ENCODE measurements around the gene POP5. TPM values are rescaled to one million over a fixed set of nuclear protein-coding genes. Genes with fewer than 3 reads are reported as not detected.
A peak's percentile ranks its signal among the peaks of the same experiment; 100 is the strongest.

The POP5 gene
- total RNA-seq, 1 experiment from 2014 or later, result 43.7 TPM

DNA sequence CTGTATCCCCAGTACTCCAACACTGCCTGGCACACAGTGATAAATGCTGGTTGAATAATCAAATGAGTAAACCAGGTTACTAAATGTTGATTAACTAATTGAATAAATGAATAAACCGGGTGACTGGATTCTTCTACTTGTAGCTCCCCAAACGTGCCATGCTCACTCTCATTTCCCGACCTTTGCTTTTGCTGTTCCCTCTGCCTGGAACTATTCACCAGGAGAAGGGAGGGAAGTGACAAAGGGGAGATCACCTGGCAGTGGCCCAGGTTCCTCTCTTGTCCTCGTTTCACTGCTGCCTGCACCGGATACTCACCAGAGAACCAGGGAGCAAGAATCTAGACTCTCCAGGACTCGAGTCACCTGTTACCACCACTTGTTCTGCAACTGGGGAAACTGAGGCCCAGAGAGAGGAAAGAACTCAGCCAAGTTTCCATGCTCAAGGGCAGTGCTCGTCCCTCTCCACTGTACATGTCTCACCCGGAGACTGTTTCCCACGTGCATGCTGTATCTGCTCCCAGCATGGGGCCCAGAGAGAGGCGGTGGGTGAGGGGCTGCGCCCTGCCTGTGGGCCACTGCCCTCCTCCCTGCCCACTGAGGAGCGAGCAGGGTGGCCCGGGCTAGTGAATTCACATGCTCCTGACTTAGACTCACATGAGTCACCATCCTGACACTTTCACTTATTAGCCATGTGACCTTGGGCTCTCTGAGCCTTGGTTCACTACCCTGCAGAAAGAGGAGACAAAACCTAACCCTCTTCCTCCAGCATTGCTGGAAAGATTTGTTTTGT, 17.7 kb upstream of the POP5 start:
- H3K27me3 ChIP-seq (ENCODE audit: control insufficient read depth, insufficient read depth, low read length), result no peaks in the 10 kb centered on the region
- H3K4me3 ChIP-seq (ENCODE audit: low read depth in 2 of 2, low read length in 2 of 2), result peak overlapping the region in 1 of 2 experiments; percentile 12; a peak in 2 of 4 replicates
- in situ Hi-C loops (cut with HindIII; ENCODE audit: low pct_unique_long_range_greater_than_20kb, low sequenced_read_pairs), result no loop called here
- no peak for TF ChIP-seq POLR2AphosphoS5 (IDR thresholded peaks at IDR 0.05; ENCODE audit: low read depth, low read length)
- no peak for TF ChIP-seq CTCF (IDR thresholded peaks at IDR 0.05)
- no peak for TF ChIP-seq TCF7L2 (IDR thresholded peaks at IDR 0.05; ENCODE audit: low read depth, low read length)
- TF ChIP-seq, protein P1, sequence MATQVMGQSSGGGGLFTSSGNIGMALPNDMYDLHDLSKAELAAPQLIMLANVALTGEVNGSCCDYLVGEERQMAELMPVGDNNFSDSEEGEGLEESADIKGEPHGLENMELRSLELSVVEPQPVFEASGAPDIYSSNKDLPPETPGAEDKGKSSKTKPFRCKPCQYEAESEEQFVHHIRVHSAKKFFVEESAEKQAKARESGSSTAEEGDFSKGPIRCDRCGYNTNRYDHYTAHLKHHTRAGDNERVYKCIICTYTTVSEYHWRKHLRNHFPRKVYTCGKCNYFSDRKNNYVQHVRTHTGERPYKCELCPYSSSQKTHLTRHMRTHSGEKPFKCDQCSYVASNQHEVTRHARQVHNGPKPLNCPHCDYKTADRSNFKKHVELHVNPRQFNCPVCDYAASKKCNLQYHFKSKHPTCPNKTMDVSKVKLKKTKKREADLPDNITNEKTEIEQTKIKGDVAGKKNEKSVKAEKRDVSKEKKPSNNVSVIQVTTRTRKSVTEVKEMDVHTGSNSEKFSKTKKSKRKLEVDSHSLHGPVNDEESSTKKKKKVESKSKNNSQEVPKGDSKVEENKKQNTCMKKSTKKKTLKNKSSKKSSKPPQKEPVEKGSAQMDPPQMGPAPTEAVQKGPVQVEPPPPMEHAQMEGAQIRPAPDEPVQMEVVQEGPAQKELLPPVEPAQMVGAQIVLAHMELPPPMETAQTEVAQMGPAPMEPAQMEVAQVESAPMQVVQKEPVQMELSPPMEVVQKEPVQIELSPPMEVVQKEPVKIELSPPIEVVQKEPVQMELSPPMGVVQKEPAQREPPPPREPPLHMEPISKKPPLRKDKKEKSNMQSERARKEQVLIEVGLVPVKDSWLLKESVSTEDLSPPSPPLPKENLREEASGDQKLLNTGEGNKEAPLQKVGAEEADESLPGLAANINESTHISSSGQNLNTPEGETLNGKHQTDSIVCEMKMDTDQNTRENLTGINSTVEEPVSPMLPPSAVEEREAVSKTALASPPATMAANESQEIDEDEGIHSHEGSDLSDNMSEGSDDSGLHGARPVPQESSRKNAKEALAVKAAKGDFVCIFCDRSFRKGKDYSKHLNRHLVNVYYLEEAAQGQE (IDR thresholded peaks at IDR 0.05; ENCODE audit: insufficient read depth in 1 of 2, low read depth in 2 of 2, low read length in 1 of 2), result no peak
- TF ChIP-seq SIN3A (IDR thresholded peaks at IDR 0.05; ENCODE audit: borderline replicate concordance, insufficient read depth, low read depth, low read length), result no peak
- no peak overlapping the region for H3K27ac ChIP-seq (ENCODE audit: low read length)
- H3K4me1 ChIP-seq (ENCODE audit: control insufficient read depth, insufficient read depth, low read length), result peaks cover 8% of the 10 kb centered on the region
- no peaks in the 10 kb centered on the region for H3K36me3 ChIP-seq (ENCODE audit: control insufficient read depth, insufficient read depth, low read length)
- CTCF ChIA-PET, result interaction anchor here (0.7 kb wide), 1 partner anchor 49 kb away, joined by 6 read pairs; no protein-coding TSS in a partner anchor
- intact Hi-C loops (cut with micrococcal nuclease; ENCODE audit: unreplicated experiment), result no loop called here
- POLR2A ChIA-PET, result no interaction called here
- DNase-seq (ENCODE audit: low read depth, low spot score), result no peak
- H3K9me3 ChIP-seq (ENCODE audit: control insufficient read depth, insufficient read depth, low read depth, low read length), result no peaks in the 10 kb centered on the region
- ATAC-seq, result peak; percentile 86
- no TSS peak for BruUV-seq (replicated peaks)

GRCh38 chr12:120597861-120598260, 16.7 kb upstream of the POP5 start:
- Histone ChIP-seq H3K4me3 (ENCODE audit: low read depth in 2 of 2, low read length in 2 of 2) (no peak overlapping the region), H3K4me1 (ENCODE audit: control insufficient read depth, insufficient read depth, low read length) (peaks cover 8% of the 10 kb centered on the region), H3K36me3 (ENCODE audit: control insufficient read depth, insufficient read depth, low read length) (no peaks in the 10 kb centered on the region), H3K27ac (ENCODE audit: low read length) (no peak overlapping the region), H3K27me3 (ENCODE audit: control insufficient read depth, insufficient read depth, low read length) (no peaks in the 10 kb centered on the region), H3K9me3 (ENCODE audit: control insufficient read depth, insufficient read depth, low read depth, low read length) (no peaks in the 10 kb centered on the region)
- TF ChIP-seq TCF7L2 (IDR thresholded peaks at IDR 0.05; ENCODE audit: low read depth, low read length) (no peak), CTCF (IDR thresholded peaks at IDR 0.05) (no peak), POLR2AphosphoS5 (IDR thresholded peaks at IDR 0.05; ENCODE audit: low read depth, low read length) (no peak), SIN3A (IDR thresholded peaks at IDR 0.05; ENCODE audit: borderline replicate concordance, insufficient read depth, low read depth, low read length) (no peak)
- TF ChIP-seq, protein P1 (IDR thresholded peaks at IDR 0.05; ENCODE audit: insufficient read depth in 1 of 2, low read depth in 2 of 2, low read length in 1 of 2), result no peak
- ATAC-seq (no peak), DNase-seq (ENCODE audit: low read depth, low spot score) (no peak)
- BruUV-seq (replicated peaks), result no TSS peak
- ChIA-PET POLR2A (no interaction called here), CTCF (interaction anchor here (0.7 kb wide), 1 partner anchor 50 kb away, joined by 6 read pairs; no protein-coding TSS in a partner anchor)
- in situ Hi-C loops (cut with HindIII; ENCODE audit: low pct_unique_long_range_greater_than_20kb, low sequenced_read_pairs), result no loop called here
- intact Hi-C loops (cut with micrococcal nuclease; ENCODE audit: unreplicated experiment), result no loop called here
